Stomach (tissue), 9 donors: ENCODE measurements around the gene HOXD10. TPM values are rescaled to one million over a fixed set of nuclear protein-coding genes. Genes with fewer than 3 reads are reported as not detected.

ENCODE experiments used
- DNase-seq, 2 donors: peaks; one replicate each; pipeline versions ENCODE4 v3.0.0 to v3.0.0-alpha.2; 2013 to 2019
- H3K27ac ChIP-seq, 5 donors: fragments of 200-600 bp in 4 of 5; sonication (generic) in 4 of 5; one replicate each; pipeline ENCODE4 v1.5.1; 2013 to 2019; ENCODE audit warnings: mild to moderate bottlenecking in 1 of 5, moderate library complexity in 1 of 5
- H3K27me3 ChIP-seq, 3 donors: fragments of 200-600 bp; sonication (generic); one replicate each; pipeline ENCODE4 v1.5.1; 2017 to 2019; ENCODE audit warnings: mixed run types in 1 of 3
- H3K36me3 ChIP-seq, 4 donors: fragments of 200-600 bp; sonication (generic); 1 replicate in 3 of 4; 2 replicates in 1 of 4; pipeline ENCODE4 v1.5.1; 2016 to 2019
- H3K4me1 ChIP-seq, 4 donors: fragments of 200-600 bp; sonication (generic); one replicate each; pipeline ENCODE4 v1.5.1; 2016 to 2019
- H3K4me3 ChIP-seq, 4 donors: fragments of 200-600 bp; sonication (generic) in 3 of 4; one replicate each; pipeline ENCODE4 v1.5.1; 2016 to 2019; ENCODE audit warnings: mild to moderate bottlenecking in 1 of 4
- H3K9me3 ChIP-seq, 4 donors: fragments of 200-600 bp; sonication (generic); one replicate each; pipeline ENCODE4 v1.5.1; 2016 to 2019
- CTCF ChIP-seq, 7 experiments: fragments of 450-650 bp in 4 of 7; fragments of 200-600 bp in 3 of 7; sonication (generic) in 3 of 7; IDR thresholded peaks; one replicate each; pipeline ENCODE4 v1.5.1; 2016 to 2019; ENCODE audit warnings: antibody characterized with exemption in 7 of 7, control low read depth in 2 of 7, mild to moderate bottlenecking in 1 of 7
- EP300 ChIP-seq: sonication (generic); formaldehyde crosslinking; IDR thresholded peaks from one replicate; pipeline ENCODE4 v1.6.1; 2017; ENCODE audit warnings: antibody characterized with exemption
- POLR2A ChIP-seq, 4 donors: fragments of 450-650 bp; IDR thresholded peaks; one replicate each; pipeline ENCODE4 v1.6.1; 2016; ENCODE audit warnings: antibody characterized with exemption in 4 of 4, control low read depth in 2 of 4, mild to moderate bottlenecking in 1 of 4, moderate library complexity in 1 of 4
- POLR2AphosphoS5 ChIP-seq, 3 donors: sonication (generic); formaldehyde crosslinking; IDR thresholded peaks; one replicate each; pipeline ENCODE4 v1.6.1; 2016; ENCODE audit warnings: antibody characterized with exemption in 3 of 3
- WGBS, 5 donors: extraction: QIAGEN DNeasy Blood & Tissue Kit in 3 of 5; methylation state at CpG; one replicate each; pipeline versions ENCODE4 v1.1.5 to v1.1.7; 2013 to 2018; 5-methylcytosine and 5-hydroxymethylcytosine counted together
- intact Hi-C: fragments of 100-400 bp; cut with DNase I; formaldehyde crosslinking; loops from one replicate; pipeline ENCODE4 v1.15.1; 2023; ENCODE audit warnings: low total_unique reads
- polyA plus RNA-seq, 3 donors: library from polyadenylated mRNA; stranded (reverse); fragments of 200-250 nt; gene quantifications; one replicate each; pipeline ENCODE4 v1.2.3, GENCODE V29; 2013
- total RNA-seq, 5 donors: library from RNA; depleted of rRNA; stranded (reverse); fragments of >200 nt; gene quantifications; one replicate each; pipeline versions ENCODE4 v1.1.0 to v1.2.3, GENCODE V29; 2014 to 2016
- donor health status: healthy with polysubstance abuse.
- donor health status: Bipolar disorder and iron deficiency.
- donor health status: healthy.

HOXD10 gene
- total and polyA plus RNA-seq, 8 donors, result 2.6 TPM; not detected in 7

GRCh38 chr2:176101216-176101830 is 15.3 kb upstream of the HOXD10 start:
- Histone ChIP-seq H3K27ac (no peak overlapping the region), H3K9me3 (peaks cover 0 to 4% (median 0%) of the 10 kb centered on the region in 4 donors), H3K4me3 (no peak overlapping the region), H3K36me3 (no peaks in the 10 kb centered on the region), H3K27me3 (peaks cover 65 to 100% (median 100%) of the 10 kb centered on the region in 3 donors), H3K4me1 (peaks cover 31 to 71% (median 45%) of the 10 kb centered on the region in 4 donors)
- no peak for TF ChIP-seq POLR2A (IDR thresholded peaks at IDR 0.05)
- no peak for TF ChIP-seq EP300
- TF ChIP-seq CTCF (IDR thresholded peaks at IDR 0.05), result no peak
- no peak for TF ChIP-seq POLR2AphosphoS5 (IDR thresholded peaks at IDR 0.05)
- WGBS, 5 donors, result 3 to 18% (median 11%) methylated on average over 2 of the region's 2 CpGs
- DNase-seq, result no peak
- intact Hi-C loops, result no loop called here

GRCh38 chr2:176101842-176102241 is 14.7 kb upstream of the HOXD10 start:
- Histone ChIP-seq H3K9me3 (peaks cover 0 to 8% (median 0%) of the 10 kb centered on the region in 4 donors), H3K36me3 (no peaks in the 10 kb centered on the region), H3K27me3 (peaks cover 65 to 100% (median 100%) of the 10 kb centered on the region in 3 donors), H3K27ac (no peak overlapping the region), H3K4me3 (no peak overlapping the region), H3K4me1 (peaks cover 31 to 71% (median 45%) of the 10 kb centered on the region in 4 donors)
- 17 to 28% (median 20%) methylated on average over 5 of the region's 5 CpGs for WGBS, 5 donors
- intact Hi-C loops, result no loop called here
- DNase-seq, result no peak
- TF ChIP-seq CTCF (IDR thresholded peaks at IDR 0.05) (no peak), POLR2A (IDR thresholded peaks at IDR 0.05) (no peak), POLR2AphosphoS5 (IDR thresholded peaks at IDR 0.05) (no peak), EP300 (no peak)

GRCh38 chr2:176102309-176102866 is 14.2 kb upstream of the HOXD10 start:
- DNase-seq, result no peak
- H3K27me3 ChIP-seq, result peaks cover 64 to 100% (median 100%) of the 10 kb centered on the region in 3 donors
- TF ChIP-seq CTCF (IDR thresholded peaks at IDR 0.05), result no peak
- TF ChIP-seq POLR2A (IDR thresholded peaks at IDR 0.05), result no peak
- no peak for TF ChIP-seq POLR2AphosphoS5 (IDR thresholded peaks at IDR 0.05)
- no peak for TF ChIP-seq EP300
- H3K36me3 ChIP-seq, result no peaks in the 10 kb centered on the region
- WGBS, 5 donors, result 13 to 17% (median 15%) methylated on average over 7 of the region's 7 CpGs
- peaks cover 0 to 14% (median 0%) of the 10 kb centered on the region in 4 donors for H3K9me3 ChIP-seq
- peaks cover 30 to 71% (median 45%) of the 10 kb centered on the region in 4 donors for H3K4me1 ChIP-seq
- H3K4me3 ChIP-seq, result no peak overlapping the region
- H3K27ac ChIP-seq, result no peak overlapping the region
- intact Hi-C loops, result no loop called here

GRCh38 chr2:176103194-176103593 is 13.4 kb upstream of the HOXD10 start:
- Histone ChIP-seq H3K36me3 (no peaks in the 10 kb centered on the region), H3K27me3 (peaks cover 65 to 100% (median 99%) of the 10 kb centered on the region in 3 donors), H3K4me3 (no peak overlapping the region), H3K4me1 (peaks cover 31 to 69% (median 43%) of the 10 kb centered on the region in 4 donors), H3K9me3 (peaks cover 0 to 18% (median 0%) of the 10 kb centered on the region in 4 donors), H3K27ac (no peak overlapping the region)
- TF ChIP-seq POLR2AphosphoS5 (IDR thresholded peaks at IDR 0.05) (no peak), POLR2A (IDR thresholded peaks at IDR 0.05) (no peak), EP300 (no peak), CTCF (IDR thresholded peaks at IDR 0.05) (no peak)
- intact Hi-C loops, result no loop called here
- DNase-seq, result no peak
- WGBS, 5 donors, result 18 to 32% (median 24%) methylated on average over 7 of the region's 7 CpGs
